ENCODE results near the gene TIAM1.

Gene TIAM1

GRCh38 chr21:31181082-31181750, 162.8 kb downstream of the TIAM1 start:
- no peak for DNase-seq

- DNase-seq = peak in 5 of 58 donors; percentile 17 to 59 (median 22)
Observed at GRCh38 chr21:31180256-31181081, 163.6 kb downstream of the TIAM1 start.

- DNase-seq = no peak
Observed at GRCh38 chr21:31176725-31177124, 167.3 kb downstream of the TIAM1 start.

DNA sequence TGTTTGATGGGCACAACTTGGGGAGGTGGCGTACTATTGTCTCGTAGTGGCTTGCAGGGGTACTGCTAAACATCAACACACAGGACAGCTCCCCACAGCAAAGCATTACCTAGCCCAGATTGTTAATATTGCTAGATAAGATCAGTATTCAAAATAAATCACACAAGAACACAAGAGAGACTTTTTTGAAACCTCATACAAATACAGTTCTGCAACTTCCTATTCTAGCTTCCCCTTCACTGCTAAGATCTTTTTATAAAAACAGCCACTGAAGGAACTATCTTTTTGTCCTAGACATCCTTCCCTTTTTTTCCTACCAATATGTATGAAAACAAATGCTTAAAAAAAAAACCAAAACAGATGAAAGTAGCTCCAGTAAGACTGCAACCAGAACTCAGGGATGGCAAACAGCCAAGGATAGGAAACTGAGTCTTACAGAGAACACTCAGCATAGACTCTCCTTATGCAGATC, 167.9 kb downstream of the TIAM1 start:
- peak in 1 of 58 donors; percentile 31 for DNase-seq

DNA sequence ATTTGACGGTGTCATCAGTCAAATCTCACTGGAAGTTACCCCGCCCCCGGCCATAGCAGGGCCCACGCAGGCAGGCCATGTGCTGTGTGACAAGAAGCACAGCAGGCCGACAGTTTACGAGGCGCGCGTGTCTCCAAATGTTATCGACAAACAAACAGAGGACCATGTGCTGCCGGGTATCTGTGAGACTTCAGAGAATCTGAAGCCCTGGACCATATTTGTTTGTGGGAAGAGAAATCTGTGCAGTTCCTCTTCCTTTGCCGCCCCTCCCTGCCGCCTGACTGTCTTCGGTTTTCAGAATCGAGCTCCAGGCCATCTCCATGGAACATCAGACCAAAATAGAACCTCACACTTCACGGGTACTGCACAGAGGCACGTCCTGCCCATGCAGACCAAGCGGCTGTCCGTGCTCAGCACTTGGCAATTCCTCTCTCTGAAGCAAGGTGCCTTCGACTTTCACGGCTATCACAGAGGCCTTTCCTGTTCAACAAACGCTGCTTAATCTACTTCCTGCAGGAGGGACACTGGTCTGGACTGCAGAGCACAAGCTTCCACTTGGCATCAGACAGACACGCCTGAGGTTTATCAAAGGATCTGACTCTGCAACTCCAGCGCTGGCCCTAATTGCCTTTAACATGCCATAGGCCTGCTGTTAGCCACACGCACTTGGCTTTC, 170.0 kb downstream of the TIAM1 start:
- peak in 40 of 58 donors; percentile 14 to 85 (median 56) for DNase-seq

DNA sequence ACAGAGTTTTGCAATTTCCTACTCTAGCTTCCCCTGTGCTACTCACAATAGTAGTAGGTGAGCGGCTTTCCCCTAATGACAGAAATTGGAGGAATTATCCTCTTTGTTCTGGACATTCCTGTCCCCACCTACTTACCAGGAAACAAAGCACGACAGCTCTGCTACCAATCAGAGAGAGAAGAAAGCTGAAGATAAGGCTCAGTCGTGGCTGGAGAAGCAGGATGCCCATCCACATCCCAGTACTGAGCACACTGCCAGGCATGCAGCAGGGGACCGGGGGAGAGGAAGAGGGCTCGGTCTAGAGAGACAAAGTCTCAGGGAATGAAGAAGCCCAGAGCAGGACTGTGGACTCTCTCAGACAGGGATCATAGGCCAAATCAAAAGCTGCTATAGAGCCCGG, 171.7 kb downstream of the TIAM1 start:
- DNase-seq = no peak

- DNase-seq = no peak
Observed at GRCh38 chr21:31164713-31165694, 179.1 kb downstream of the TIAM1 start.

DNA sequence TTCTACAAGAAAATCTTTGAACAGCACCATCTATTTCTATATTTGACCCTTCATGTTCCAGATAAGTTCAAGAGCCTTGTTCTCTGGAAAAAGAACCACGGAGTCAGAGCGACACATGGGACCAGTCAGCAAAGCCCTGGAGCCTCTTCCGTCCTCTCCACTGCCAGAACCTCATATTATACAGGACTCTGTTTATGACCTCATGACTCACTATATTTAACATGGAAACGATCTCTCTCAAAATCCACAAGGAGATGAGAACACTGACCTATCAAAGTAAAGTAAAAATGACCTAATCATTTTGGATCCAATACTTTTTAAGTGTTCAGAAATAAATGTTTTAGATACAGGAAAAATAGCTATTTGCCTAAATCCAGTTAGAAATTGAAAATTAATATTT, 181.2 kb downstream of the TIAM1 start:
- DNase-seq = no peak

DNA sequence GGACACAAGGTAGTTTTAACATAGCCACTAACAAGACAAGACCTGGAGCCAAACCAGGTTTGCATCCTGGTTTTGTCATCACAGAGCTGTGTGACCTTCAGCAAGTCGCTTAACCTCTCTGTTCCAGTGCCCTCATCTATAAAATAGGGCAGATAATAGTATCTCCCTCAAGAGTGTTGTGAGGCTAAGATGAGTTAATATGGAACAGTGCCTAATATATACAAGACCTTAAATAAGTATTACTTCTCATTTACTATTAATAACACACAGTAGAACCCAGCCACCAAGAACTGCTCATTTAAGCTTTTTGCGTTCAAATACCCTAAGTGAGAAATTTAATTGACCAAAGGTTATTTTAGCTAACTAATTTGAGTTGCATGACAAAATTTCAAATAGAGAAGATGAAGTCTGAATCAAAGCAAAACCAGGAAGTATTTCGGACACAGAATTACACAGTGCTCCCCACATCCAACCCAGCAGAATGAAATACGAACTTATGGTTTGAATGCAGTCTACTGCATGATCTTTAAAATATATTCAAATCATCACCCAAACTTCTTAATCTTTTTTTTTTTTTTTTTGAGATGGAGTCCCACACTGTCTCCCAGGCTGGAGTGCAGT, 181.9 kb downstream of the TIAM1 start:
- no peak for DNase-seq

DNA sequence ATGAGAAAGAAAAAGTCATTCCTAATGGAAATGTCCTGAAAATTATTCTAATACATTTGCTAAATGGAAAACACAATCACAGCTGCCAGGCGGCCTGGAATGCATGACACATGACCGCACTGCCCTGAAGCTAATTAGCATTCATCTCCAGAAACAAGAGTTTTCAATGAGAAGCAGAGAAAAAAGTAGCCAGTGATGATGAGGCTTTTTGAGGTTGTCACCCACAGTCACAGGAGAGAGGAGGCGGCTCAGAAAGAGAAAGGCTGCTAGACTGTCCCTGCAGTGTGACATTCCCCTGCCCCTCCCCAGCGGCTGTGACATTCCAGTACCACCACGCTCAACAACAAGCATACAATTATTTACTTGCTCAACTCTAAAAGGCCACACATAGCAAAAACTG, 182.9 kb downstream of the TIAM1 start:
- peak in 43 of 58 donors; percentile 21 to 87 (median 48) for DNase-seq

GRCh38 chr21:31159808-31160207, 184.3 kb downstream of the TIAM1 start:
- no peak for DNase-seq

DNA sequence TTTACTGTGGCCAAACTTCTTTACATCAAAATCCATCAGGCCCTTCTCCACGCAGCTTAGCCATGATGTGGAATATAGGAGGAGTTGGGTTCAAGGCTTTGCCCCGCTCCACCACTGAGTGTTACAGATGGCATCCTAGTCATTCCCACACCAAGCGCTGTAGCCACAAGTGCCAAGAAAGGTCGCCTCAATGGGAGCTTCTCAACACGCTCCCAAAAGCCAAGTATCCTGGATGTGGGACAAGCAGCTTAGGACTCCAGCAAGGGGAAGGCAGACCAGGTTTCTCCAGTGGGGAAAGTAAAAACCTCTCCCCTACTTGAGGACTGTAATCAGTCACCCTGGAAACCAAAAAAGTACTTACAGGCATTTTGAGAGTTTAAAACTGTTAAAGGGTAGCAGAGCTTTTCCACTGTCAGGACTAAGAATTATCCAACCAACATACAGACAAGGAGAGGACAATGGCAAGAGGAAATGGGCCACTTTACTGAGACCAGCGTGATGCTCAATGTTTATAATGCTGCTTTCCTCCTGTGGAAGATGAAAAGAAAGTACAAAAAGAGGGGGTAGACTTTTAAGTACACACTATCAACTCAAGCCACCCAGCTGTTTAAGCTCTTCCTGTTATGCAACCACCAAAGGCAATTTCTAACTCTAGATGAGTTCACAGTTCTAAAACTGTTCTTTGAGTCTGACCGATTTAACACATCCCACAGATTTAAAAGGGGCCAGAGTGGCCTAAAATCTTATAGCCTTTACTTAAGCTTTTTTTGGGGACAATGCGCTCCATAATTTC, 185.1 kb downstream of the TIAM1 start:
- DNase-seq = peak in 4 of 58 donors; percentile 12 to 59 (median 17)

DNA sequence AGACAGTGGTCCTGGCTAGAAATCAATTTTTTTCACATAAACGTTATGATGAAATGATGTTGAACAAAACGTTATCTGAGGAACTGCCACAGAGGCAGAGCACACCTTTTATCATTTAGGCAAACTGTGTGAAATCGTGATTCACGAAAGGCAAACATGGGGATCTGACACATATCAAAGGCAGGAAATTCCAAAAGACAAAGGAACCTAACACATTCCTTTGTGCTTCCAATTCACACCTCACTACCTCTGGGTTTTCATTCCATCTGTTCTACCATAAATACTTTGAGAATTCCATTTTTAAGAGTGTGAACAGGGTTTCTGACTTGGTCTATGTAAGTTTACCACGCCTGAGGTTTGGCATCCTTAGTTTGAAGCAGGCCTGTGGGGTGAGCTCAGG, 186.3 kb downstream of the TIAM1 start:
- no peak for DNase-seq

GRCh38 chr21:31156662-31157061, 187.4 kb downstream of the TIAM1 start:
- DNase-seq = no peak

- no peak for DNase-seq
Observed at GRCh38 chr21:31156169-31156568, 187.9 kb downstream of the TIAM1 start.

DNA sequence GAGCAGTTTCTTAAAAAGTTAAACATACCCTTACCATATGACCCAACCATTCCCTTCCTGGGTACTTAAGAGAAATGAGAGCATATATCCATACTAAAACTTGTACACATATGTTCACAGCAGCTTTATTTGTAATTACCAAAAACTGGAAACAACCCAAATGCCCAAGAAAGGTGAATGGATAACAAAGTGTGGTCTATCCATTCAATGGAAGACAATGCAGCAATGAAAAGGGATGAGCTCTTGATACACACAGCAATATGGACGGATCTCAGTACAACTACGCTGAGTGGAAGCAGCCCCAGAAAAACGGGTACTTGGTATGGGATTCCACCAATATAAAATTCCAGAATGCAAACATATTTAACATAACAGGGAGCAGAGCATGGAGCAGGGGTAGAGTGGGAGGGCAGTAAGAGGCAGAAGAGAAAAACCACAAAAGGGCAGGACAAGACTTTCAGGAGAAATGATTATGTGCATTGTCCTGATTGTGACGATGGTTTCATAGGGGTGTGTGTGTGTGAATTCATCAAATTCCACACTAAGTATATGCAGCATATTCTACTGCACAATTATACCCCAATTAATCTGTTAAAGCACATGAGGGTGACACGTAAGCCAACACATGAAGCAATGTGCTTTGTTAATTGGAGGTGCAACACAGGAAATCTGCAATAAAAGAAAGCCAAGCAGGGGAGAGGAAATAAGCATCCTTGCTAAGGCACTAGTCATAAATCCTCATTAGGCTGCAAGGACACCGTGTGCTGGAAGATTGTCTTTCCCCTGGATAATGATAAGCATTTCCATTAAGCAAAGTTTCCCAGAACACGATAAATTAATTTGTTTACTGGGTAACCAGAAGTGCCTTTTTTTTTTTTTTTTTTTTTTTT, 192.7 kb downstream of the TIAM1 start:
- DNase-seq = no peak

GRCh38 chr21:31145274-31145673, 198.8 kb downstream of the TIAM1 start:
- no peak for DNase-seq

DNA sequence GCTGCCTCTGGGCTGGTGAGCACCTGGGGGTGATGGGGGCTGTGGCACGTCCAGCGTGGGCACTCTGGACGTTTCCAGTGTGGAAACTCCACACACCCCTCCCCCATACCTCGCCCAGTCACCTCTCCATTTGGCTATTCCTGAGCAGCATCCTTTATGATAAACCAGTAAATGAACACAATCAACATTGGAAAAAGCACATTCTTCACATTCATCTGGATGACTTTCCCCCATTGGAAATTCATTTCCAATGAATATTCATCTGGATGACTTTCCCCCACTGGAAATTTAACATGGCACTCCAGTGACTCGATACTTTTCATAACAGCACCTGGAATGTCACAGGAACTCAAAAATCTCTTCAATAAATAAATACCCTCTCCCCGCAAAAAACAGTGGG, 201.0 kb downstream of the TIAM1 start:
- no peak for DNase-seq
